HCT116 (cell line): Measurements from ENCODE around the gene C17orf67.

Source experiments
- CTCF ChIP-seq, 3 experiments: fragments of 200-600 bp in 1 of 3; sonication (generic) in 1 of 3; IDR thresholded peaks in 2 of 3; conservative IDR thresholded peaks in 1 of 3; 2 replicates each; pipeline ENCODE4 v1.5.1; 2012 to 2017; ENCODE audit warnings: low read depth in 2 of 3, low read length in 2 of 3, antibody characterized with exemption in 1 of 3, borderline replicate concordance in 1 of 3, control low read depth in 1 of 3, mild to moderate bottlenecking in 1 of 3, mixed read lengths in 1 of 3, mixed run types in 1 of 3, moderate library complexity in 1 of 3; ENCODE audit not compliant: insufficient read depth in 1 of 3
- ELF1 ChIP-seq: IDR thresholded peaks from 2 replicates; pipeline ENCODE4 v1.6.1; 2012; ENCODE audit warnings: low read depth, borderline replicate concordance
- EZH2 ChIP-seq: fragments of 200-600 bp; sonication (generic); IDR thresholded peaks from 2 replicates; pipeline ENCODE4 v1.6.1; 2017; ENCODE audit warnings: antibody characterized with exemption, mixed run types
- MAX ChIP-seq: IDR thresholded peaks from 2 replicates; pipeline ENCODE4 v1.6.1; 2012
- POLR2A ChIP-seq: IDR thresholded peaks from 2 replicates; pipeline ENCODE4 v1.7.0; 2011; ENCODE audit warnings: borderline replicate concordance; ENCODE audit not compliant: insufficient read depth, insufficient read length; ENCODE audit errors: extremely low read depth
- SRF ChIP-seq: IDR thresholded peaks from 2 replicates; pipeline ENCODE4 v1.6.1; 2012; ENCODE audit warnings: low read depth

- TF ChIP-seq CTCF (IDR thresholded peaks at IDR 0.05 in 2 of 3, conservative IDR thresholded peaks at IDR 0.05 in 1 of 3; ENCODE audit: borderline replicate concordance in 1 of 3, insufficient read depth in 1 of 3, low read depth in 2 of 3, low read length in 2 of 3) (no peak), SRF (no peak), MAX (no peak), EZH2 (no peak), ELF1 (no peak), POLR2A (no peak)
Measured at GRCh38 chr17:56744721-56745120, 89.0 kb downstream of the C17orf67 start.
